Activated CD4-positive, alpha-beta T cell treated with anti-CD3 and anti-CD28 coated beads, Interleukin-2, amount 50 U/mL, for 16 hours (primary cell): ENCODE results near the gene ATG9B.

ENCODE experiments used
- DNase-seq: peaks from one replicate; pipeline ENCODE4 v3.0.0-alpha.2; 2020

Gene ATG9B

DNA sequence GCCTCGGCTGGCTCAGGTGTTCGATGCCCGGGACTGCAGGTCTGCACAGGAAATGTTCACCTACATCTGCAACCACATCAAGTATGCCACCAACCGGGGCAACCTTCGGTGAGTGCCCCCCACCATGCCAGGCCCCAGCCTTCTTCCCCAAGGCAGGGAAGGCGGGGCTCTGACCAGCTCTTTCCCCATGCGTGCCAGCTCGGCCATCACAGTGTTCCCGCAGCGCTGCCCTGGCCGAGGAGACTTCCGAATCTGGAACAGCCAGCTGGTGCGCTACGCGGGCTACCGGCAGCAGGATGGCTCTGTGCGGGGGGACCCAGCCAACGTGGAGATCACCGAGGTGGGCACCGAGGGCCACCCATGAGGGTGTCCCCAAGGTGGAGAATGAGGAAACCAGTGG lies 26.0 kb downstream of the ATG9B start:
- DNase-seq: no peak

DNA sequence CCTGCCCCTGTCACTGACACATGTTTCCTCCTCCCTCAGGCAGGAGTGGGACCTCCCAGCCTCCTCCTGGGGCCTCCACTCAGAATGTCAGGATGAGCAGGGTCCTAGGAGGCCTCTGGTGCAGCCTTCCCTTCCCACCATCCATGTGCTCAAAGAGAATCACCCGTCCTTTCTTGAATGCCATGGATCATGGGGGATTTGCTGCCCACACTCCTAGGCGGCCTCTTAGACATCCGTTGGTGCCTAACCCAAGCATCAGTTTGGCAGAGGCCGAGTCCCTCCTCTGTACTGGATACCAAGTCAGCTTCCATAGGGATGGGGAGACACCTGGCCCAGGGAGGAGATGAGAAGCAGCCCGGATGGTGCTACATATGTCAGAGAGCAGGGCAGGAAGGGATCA lies 26.5 kb downstream of the ATG9B start:
- DNase-seq: no peak

DNA sequence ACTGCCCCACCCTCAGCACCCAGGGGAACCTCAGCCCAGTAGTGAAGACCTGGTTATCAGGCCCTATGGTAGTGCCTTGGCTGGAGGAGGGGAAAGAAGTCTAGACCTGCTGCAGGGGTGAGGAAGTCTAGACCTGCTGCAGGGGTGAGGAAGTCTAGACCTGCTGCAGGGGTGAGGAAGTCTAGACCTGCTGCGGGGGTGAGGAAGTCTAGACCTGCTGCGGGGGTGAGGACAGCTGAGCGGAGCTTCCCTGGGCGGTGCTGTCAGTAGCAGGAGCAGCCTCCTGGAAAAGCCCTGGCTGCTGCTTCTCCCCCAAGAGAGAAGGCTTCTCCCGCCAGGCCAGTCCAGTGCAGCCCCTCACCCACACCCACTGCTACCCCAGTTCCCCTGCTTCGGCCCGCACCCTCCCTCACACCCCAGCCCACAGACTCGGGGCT lies 27.2 kb downstream of the ATG9B start:
- no peak for DNase-seq

DNA sequence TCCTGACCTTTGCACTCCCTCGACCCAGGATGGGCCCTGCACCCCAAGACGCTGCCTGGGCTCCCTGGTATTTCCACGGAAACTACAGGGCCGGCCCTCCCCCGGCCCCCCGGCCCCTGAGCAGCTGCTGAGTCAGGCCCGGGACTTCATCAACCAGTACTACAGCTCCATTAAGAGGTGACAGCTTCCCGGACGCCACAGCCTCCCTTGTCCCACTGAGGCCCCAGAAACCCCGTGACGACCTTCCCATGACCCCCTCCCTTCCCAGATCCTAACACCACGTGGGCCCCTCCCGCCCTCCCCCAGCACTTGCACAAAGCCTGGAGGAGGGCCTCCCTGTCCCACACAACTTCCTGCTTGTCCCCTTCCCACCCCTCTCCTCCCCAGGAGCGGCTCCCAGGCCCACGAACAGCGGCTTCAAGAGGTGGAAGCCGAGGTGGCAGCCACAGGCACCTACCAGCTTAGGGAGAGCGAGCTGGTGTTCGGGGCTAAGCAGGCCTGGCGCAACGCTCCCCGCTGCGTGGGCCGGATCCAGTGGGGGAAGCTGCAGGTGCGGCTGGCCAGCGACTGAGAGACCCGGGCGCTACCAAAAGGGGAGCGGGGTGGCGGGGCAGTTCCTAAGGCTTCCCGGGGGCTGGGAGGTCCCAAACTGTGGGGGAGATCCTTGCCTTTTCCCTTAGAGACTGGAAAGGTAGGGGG lies 27.8 kb downstream of the ATG9B start:
- no peak for DNase-seq

DNA sequence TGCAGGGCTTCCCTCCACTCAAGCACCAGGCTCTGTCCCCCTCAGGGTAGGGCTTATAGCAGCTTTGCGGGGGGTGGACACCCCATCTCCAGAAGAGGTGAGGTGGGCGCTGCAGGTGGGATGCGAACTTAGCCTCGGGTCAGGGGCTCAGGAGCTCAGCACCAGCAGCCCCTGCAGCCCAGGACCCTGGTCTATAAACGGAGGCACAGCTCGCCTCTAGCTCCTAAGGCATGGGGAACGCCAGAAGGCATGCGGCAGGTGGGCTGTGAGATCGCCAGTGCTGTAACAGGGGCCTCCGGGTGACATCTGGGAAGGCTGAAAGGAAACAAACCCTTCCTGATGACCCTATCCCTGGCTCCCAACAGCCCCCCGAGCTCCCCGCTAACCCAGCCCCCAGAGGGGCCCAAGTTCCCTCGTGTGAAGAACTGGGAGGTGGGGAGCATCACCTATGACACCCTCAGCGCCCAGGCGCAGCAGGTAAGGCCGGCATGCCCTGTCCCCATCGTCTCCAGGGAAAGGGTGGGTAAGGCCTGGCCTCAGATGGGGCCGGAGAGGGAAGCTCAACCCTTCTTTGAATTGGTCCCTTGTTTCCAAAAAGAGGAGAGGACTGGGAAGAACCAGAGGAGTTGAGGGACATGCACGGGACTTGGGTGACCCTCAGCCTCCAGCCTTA lies 29.3 kb downstream of the ATG9B start:
- DNase-seq: no peak

DNA sequence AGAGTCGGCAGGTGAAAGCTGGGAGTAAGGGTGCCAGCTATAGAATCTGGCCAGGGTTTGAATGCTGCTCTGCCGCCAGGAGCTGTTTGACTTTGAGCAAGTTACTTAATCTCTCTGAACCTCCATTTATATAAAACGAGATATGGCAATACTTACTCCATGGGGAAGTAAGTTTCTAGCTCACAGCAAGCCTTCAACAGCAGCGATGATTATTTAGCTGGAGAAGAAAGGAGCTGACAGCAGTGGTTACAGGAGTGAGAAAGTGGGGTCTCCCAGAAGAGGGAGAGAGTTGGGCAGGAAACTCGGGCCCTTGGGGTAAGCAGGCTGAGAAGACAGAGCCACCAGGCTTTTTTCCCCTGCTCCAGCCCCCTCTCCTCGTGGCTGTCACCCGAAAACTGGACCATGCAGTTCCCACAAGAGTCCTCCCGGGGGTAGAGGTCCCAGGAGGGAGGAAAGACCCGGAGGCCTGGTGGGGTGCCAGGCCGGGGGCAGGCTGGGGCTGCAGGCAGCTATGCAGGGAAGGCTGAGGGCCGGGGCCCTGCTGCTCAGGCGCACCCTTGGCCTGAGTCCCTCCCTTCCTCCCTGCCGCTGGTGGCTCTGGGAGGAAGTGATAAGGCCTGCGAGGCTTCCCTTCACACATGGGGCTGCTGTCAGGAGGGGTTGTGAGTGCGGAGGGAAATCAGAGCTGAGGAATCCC lies 30.0 kb downstream of the ATG9B start:
- DNase-seq: no peak

DNA sequence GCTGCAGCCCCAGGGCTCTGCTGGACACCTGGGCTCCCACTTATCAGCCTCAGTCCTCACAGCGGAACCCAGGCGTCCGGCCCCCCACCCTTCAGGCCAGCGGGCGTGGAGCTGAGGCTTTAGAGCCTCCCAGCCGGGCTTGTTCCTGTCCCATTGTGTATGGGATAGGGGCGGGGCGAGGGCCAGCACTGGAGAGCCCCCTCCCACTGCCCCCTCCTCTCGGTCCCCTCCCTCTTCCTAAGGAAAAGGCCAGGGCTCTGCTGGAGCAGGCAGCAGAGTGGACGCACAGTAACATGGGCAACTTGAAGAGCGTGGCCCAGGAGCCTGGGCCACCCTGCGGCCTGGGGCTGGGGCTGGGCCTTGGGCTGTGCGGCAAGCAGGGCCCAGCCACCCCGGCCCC lies 30.8 kb downstream of the ATG9B start:
- no peak for DNase-seq

DNA sequence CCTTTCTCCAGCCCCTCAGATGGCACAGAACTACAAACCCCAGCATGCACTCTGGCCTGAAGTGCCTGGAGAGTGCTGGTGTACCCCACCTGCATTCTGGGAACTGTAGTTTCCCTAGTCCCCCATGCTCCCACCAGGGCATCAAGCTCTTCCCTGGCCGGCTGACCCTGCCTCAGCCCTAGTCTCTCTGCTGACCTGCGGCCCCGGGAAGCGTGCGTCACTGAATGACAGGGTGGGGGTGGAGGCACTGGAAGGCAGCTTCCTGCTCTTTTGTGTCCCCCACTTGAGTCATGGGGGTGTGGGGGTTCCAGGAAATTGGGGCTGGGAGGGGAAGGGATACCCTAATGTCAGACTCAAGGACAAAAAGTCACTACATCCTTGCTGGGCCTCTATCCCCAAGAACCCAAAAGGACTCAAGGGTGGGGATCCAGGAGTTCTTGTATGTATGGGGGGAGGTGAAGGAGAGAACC lies 31.4 kb downstream of the ATG9B start:
- DNase-seq: no peak

DNA sequence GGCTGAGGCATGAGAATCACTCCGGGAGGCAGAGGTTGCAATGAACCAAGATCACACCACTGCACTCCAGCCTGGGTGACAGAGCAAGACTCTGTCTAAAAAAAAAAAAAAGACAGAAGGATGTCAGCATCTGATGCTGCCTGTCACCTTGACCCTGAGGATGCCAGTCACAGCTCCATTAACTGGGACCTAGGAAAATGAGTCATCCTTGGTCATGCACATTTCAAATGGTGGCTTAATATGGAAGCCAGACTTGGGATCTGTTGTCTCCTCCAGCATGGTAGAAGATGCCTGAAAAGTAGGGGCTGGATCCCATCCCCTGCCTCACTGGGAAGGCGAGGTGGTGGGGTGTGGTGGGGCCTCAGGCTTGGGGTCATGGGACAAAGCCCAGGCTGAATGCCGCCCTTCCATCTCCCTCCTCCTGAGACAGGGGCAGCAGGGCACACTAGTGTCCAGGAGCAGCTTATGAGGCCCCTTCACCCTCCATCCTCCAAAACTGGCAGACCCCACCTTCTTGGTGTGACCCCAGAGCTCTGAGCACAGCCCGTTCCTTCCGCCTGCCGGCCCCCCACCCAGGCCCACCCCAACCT lies 32.1 kb downstream of the ATG9B start:
- DNase-seq: no peak

DNA sequence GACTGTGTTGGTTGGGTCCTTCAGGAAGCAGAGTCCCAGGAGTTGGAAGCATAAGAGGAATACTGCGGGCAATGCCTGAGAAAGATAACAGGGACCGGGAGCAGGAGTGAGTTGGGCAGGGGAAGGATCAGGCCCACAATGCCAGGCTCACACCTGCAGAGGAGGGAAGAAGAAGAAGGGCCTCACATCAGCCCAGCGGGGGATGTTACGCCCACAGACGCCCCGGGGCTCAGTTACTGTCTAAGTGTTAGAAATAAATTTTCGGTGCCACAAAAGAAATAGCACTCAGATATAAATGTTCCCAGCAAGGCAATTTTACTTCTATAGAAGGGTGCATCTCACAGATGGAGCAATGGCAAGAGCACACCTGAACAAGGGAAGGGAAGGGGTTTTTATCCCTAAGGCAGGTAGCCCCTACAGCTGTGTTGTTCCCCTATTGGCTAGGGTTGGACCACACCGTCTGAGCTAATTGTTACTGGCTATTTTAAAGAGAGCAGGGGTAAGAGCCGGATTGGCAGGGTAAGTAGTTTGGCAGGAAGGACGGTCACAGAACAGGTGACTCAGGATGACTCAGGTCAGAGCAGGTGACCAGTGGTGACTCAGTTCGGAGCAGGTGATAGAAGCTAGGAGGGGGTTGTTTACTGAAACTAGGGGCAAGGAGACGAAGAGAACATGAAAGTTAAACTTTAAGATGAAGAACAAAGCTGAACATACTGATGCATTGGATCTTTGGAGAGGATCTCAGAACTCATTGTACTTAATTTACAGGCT lies 33.7 kb downstream of the ATG9B start, which contains the start of gene NOS3:
NOS3 (plus strand) TSS at position 602 of the 771 bp plus-strand sequence. CDS start 2,787 bp downstream, outside the sequence.
- no peak for DNase-seq

DNA sequence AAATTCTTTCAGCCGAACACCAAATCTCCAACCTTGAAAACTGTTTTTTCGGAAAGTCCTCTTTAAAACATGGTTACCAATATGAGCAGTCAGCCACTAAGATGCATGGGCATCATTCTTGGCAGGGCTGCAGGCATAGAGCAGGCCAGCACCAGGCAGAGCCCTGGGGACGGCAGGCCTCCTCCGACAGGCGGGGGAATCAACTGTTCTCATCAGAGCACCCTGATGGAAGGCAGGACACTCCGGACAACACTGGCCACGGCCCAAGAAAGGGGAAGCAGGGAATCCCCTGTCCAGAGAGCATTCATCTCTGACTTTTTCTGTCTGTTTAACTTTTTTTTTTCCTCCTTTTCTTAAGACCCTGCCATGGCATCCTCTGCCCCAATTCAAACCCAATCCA lies 34.8 kb downstream of the ATG9B start:
- DNase-seq: no peak

DNA sequence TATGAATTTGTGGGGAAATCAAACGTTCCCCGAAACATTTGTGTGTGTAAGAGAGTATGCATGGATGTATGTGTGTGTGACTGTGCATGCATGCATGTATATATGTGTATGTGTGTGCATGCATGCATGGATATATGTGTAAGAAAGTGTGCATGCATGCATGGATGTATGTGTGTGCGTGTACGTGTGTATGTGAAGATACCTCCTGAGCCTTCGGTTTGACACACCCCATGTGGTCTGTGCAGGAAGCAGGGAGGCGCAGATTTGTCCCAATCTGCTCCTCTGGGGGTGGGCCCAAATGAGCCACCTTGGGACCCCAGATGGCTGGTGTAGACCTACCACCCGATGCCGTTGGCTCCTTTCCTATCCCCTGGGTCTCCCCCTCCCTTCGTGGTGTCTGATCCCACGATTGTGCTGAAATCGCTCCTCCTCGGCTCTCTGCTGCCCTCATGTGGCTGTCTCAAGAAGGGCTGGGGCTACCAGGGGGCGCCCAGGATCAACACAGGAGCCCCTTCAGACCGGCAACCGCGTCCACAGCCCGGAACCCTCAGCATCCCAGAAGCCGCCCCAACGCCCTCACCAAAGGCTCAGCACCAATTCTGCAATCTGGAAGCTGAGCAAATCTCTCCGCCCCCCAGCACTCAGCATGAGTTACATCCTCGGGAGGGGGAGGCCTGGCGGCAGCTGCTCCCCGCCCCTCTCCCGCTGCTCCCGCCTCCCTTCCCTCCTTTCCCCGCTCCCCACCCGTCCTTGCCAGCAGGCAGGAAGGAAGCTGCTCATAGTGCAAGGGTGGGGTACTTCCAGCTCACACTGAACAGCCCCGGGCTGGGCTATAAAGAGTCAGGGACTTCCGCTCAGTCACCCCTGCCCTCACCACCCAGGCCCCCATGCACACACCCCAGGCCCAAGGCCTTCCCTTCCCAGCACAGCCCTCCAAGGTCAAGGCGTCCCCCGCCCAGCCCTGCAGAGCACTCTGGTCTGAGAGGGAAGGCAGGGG lies 35.8 kb downstream of the ATG9B start:
- DNase-seq: peak; percentile 66

DNA sequence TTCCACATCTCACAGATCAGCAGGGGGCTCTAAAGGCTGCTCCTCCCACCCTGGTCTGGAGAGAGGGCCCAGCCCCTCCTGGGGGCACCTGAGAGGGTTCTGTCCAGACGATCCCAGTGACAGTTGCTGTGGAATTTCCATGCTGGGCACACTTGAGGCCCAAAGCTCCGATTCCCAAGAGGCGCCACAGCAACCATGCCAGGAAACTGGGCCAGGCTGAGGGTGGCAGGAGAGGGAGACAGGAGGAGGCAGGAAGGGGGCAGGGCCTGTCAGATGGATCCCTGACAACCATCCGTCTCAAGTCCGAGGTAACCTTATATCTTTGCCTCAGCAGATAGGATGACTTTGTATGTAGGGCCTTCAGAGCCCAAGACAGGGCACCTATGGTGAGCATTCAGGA lies 37.7 kb downstream of the ATG9B start:
- no peak for DNase-seq

DNA sequence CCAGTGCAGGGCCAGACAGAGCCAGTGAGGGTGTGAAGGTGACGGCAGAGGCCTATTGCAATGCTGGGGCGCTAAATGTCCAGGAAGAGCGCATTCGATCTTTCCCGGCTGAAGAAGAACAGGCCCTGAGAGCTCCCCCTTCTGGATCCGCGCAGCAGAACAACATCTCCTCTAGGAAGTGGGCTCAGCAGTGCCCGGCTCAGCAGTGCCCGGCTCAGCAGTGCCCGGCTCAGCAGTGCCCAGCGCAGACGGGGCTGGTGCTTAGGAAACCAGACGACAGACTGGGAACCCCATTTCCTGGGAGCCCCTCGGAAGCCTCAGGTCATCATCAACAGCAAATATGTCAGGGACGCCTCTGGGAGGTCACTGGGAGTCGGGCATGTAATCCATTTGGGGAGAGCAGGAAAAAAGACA lies 38.2 kb downstream of the ATG9B start:
- DNase-seq: peak; percentile 46

DNA sequence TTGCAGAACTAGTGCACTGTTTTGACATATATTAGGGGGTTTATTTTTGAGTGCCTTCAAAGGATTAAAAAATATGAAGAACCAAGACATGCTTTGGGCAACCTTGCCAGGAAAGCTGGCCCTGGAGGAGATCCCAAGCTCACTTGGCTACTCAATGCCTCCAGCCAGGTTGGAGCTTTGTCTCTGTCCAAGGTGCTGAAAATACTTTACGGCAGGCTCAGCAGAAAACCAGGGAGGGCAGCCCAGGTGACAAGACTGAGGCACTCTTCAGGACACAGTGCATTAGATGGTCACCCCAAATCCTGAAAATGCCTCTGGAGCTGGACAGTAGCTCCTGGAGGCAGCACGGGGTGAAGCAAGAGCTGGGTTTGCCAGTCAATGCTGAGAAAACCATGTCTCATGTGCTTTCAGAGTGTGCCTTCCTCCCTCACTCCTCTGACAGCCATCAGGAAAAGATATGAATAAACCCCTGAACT lies 40.4 kb downstream of the ATG9B start:
- peak; percentile 29 for DNase-seq

DNA sequence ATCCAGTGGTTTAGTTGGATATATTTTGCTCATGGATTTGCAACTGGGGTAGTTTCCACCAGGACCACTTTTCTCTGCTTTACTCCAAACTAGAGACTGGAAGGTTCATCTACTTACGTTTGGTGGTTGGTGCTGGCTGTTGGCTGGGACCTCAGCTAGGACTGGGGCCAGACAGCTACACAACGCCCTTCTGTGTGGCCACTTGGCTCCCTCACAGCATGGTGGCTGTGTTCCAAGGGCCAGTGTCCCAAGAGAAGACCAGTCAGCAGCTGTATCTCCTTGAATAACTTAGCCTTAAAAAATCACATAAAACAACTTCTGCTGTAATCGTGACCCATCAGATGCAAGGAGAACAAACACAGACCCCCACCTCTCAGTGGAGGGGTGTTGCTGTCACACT lies 41.9 kb downstream of the ATG9B start:
- no peak for DNase-seq

DNA sequence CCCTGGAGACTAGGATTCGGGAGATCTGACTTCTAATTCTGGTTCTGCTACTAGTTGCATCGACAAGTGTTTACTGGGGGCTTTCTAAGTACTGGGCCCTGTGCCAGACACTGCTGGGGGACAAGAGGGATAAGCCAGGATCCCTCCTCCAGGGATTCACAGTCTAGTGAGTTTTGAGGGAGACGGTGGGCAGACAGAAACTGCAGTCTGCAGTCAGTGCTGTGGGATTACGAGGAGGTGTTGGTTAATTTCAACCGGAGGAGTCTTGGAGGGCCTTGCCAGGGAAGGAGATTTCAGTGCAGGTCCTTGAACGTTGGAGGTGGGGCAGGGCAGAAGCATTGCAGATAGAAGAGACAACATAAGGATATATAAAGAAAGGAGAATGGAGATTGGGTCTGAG lies 42.6 kb downstream of the ATG9B start:
- DNase-seq: no peak

DNA sequence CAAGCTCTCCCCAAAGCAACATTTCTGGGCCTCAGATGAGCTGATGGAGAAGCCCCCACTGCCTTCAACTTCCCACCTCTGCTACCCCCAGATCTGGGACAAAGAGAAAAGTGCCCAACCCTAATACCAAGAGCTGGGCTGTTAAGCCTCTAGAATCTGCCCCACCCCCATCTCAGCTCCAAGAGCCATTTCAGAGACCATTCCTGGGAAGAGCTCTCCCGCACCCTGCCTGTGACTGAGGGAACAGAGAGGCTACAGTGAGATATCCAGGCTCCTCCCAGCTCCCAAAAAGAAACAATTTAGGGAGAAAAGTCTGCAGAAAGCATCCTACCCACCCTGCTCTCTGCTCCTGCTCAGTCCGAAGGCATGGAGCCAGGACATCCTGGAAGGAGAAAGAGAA lies 43.6 kb downstream of the ATG9B start:
- DNase-seq: no peak

DNA sequence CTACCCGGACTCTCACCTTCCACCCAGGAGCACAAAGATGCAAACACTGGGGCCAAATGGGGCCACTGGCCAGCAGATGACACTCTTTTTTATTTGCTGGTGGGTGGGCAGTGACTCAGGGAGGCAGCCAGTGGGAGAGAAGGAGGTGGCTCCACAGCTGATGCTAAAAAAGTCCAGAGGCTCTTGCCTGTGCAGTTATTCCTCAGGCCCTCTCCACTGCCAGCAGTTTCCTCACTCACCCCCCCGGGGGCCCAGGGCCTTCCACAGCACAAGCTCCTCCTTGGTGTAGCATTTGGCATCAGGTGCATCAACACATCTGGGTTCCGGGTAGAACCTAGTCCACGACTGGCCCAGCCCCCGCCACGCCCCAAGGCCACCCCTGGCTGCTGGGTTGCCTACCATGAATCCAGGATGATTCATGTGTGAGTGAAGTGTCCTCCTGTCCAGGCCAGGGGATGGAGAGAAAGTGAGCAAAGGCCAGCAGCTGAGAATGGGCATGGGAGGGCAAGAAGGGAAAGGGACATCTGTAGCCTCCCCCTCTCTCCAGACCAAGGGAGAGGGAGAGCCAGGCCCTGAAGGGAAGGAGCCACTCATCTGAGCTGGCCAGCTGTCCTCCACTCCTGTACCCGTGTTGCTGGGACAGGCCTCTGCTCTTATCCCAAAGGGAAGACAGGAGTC lies 44.4 kb downstream of the ATG9B start:
- no peak for DNase-seq

DNA sequence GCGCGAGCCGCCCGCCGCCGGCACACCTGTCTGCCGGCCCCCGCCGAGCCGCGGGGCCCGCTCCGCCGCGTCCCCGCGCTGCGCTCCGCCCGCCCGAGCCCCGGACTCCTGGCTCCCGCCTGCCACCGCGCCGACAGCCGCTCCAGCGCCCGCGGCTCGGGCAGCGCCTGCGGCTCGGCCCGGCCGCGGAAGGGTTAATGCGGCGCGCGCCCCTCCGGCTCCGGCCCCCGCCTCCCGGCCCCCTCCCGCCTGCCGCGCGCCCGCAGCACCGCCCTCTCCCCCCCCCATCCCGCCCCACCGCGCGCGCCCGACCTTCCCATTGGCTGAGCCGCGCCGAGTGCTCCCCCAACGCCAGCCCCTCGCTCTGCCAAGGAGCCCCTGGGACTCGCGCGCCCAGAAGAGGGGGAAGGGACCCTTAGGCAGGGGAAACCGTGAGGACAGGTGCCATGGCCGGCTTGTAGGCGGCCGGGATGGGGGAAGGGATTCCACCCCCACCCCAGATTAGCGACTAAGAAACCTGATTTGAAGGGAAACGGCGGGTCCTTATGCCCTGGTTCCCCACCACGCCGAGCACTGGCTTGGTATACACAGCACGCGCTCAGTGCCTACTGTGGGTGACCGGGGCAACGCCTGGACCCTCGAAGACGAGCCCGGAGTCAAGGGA lies 46.0 kb downstream of the ATG9B start, which contains the start of gene KCNH2:
KCNH2 (minus strand) TSS at position 196 of the 664 bp plus-strand sequence. CDS start 408 bp downstream, outside the sequence.
- no peak for DNase-seq
